Right ventricle myocardium inferior (tissue), 1 donor: ENCODE measurements around the gene FARS2. TPM values are rescaled to one million over a fixed set of nuclear protein-coding genes. Genes with fewer than 3 reads are reported as not detected.

ENCODE experiments used
- ATAC-seq: fragments of 200-7000 bp; cut with Tn5 transposase; one replicate; pipeline ENCODE4 v1.9.1; 2020; ENCODE audit warnings: mild to moderate bottlenecking, moderate library complexity
- DNase-seq: peaks from one replicate; pipeline ENCODE4 v3.0.0; 2021; ENCODE audit errors: missing footprints
- intact Hi-C: fragments of 100-400 bp; cut with DNase I; formaldehyde crosslinking; loops from one replicate; pipeline ENCODE4 v1.11.0; 2022
- total RNA-seq: library from RNA; stranded (reverse); fragmentation: NEBNext Ultra II Directional; extraction: Animal tissue kit (Norgen Biotek cat#: 25700); gene quantifications from one replicate; pipeline ENCODE4 v1.2.1, GENCODE V29; 2021
- donor health status: DM: no; HTN: yes; CAD: no; lungs with severe emphysema.

The FARS2 gene
- total RNA-seq, 1 donor from 2014 or later, result 20.5 TPM

GRCh38 chr6:5529733-5530132, 268.4 kb downstream of the FARS2 start:
- ATAC-seq (no peak), DNase-seq (no peak)
- intact Hi-C loops, result no loop called here

GRCh38 chr6:5531161-5531560, 269.8 kb downstream of the FARS2 start:
- no peak for DNase-seq
- no peak for ATAC-seq
- intact Hi-C loops, result no loop called here

DNA sequence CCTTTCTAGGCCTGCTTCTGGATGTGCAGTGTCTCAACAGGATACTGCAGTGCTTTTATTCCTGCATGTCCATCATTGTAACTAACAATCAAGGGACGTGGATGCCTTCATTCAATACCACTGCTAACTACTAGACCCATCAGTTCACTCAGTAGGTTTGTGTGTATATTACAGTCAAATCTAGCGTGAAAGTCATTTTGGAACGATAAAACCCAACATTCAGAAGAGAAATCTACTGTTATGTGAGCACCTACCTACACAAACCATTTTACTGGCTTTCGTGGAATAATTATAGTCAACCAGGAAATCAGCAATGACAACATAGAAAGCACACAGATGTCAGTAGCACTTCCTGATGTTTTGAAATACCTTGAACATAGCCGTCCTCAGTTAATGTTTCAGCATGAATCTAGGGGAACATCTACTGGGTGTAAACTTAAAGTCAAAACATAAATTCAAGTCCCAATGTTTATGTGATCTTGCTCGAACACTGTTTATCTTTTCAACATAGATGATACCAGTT, 270.6 kb downstream of the FARS2 start:
- ATAC-seq (no peak), DNase-seq (no peak)
- intact Hi-C loops, result no loop called here

DNA sequence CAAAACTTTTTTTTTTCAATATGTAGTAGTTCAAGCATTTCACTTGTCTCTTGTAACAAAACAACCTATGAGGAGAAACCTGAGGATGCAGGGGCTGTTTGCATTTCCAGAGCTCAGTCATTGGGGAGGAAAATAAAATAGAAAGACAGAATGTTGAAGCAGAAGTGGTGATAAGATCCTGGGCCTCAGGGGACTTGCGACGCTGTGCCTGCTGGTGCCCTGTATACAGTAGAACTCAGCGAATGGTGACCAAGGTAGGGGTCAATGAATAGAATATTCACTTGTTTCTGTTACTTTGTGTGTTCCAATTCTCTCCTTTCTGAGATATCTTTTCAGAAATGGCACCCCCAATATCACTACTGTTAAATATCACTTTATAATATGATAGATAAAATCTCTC, 271.6 kb downstream of the FARS2 start:
- ATAC-seq (no peak), DNase-seq (no peak)
- intact Hi-C loops, result no loop called here

DNA sequence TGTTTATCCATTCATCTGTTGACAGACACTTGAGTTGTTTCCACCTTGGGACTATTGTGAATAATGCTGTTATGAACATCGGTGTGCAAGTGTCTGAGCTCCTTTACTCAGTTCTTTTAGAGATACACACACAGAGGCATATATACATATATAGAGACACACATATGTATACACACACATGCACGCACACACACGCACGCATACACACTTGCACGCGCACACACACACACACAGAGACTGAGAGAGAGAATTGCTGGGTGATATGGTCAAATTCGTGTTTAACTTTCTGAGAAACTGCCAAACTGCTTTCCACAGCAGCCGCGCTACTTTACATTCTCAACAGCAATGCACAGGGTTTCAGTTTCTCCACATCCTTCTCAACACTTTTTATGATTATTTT, 273.3 kb downstream of the FARS2 start:
- intact Hi-C loops, result no loop called here
- no peak for ATAC-seq
- DNase-seq, result peak; percentile 50

DNA sequence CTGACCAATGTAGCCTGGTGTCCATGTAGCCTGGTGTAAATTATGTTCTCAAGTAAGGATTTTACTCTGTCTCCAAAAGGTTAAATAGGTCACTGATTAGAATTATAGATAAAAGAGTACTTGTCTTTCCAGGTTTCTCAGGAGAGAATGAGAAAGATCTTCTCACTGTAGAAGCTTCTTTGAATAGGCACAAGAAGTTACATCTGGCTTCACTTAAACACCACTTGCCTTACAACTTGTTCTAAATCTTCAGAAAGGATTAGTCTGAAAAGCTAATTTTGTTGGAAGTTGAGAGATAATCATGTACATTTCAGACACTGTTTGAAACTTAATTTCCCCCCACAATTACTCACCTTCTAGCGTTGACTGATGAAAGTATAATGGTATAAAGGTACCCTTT, 275.3 kb downstream of the FARS2 start:
- intact Hi-C loops, result no loop called here
- DNase-seq (no peak), ATAC-seq (no peak)

GRCh38 chr6:5537132-5537531, 275.8 kb downstream of the FARS2 start:
- intact Hi-C loops, result no loop called here
- ATAC-seq (peak; percentile 26), DNase-seq (no peak)

DNA sequence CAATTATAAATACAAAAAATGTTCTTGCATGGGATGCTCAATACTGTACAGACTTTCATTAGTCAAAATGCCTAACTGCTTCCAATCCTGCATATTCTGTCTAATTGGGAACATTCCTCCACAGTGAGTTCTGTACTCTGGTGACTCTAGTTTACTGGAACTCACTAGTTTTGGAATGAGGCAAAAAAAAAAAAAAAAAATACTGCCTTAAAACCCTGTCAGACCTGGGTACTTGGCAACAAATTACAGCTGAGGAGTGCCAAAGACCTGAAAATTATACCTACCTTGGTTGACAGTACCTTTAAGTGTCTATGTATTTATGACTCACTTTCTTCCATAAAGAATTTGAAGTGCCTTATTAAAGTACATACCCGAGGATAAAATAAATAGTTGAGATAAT, 276.7 kb downstream of the FARS2 start:
- ATAC-seq, result no peak
- intact Hi-C loops, result no loop called here
- no peak for DNase-seq

- DNase-seq, result no peak
- intact Hi-C loops, result no loop called here
These were observed 279.1 kb downstream of the FARS2 start for GRCh38 chr6:5540370-5540769.

GRCh38 chr6:5541025-5541424, 279.7 kb downstream of the FARS2 start:
- ATAC-seq (no peak), DNase-seq (no peak)
- intact Hi-C loops, result no loop called here

More at GRCh38 chr6:5540370-5540769, 279.1 kb downstream of the FARS2 start:
- ATAC-seq, result no peak

DNA sequence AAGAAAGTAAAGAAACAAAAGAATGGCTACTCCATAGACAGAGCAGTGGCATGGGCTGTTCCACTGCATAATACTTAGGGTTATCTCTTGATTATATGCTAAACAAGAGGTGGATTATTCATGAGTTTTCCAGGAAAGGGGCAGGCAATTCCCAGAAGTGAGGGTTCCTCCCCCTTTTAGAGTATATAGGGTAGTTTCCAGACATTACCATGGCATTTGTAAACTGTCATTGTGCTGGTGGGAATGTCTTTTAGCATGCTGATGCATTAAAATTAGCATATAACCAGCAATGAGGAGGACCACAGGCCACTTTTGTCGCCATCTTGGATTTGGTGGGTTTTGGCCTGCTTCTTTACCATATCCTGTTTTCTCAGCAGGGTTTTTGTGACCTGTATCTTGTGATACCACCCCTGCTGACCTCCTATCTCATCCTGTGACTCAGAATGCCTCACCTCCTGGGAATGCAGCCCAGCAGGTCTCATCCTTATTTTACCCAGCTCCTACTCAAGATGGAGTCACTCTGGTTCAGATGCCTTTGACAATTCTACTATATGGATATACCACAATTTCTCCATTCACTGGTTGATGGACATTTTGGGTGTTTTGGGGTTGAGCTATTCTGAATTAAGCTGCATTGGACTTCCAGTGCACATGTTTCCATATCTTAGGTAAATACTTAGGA, 280.6 kb downstream of the FARS2 start:
- no peak for ATAC-seq
- intact Hi-C loops, result no loop called here
- DNase-seq, result no peak

DNA sequence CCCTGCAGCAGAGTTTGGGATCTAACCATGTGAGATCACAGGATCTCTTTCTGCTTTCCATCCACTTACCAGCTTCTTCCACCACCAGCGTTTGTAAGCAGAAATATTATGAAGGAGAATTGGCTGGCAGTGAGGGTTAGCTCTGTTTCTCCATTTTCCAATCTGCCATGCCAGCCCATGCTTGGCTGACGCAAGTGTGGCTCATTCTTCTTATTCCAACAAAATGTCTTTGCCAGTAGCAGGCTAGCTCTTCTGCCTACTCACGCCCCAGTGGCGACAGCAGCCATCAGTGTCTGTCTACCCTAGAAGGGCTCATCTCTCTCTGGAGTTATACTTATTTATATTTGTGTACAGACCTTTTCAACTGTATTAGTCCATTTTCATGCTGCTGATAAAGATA, 286.2 kb downstream of the FARS2 start:
- intact Hi-C loops, result no loop called here
- DNase-seq (no peak), ATAC-seq (no peak)

DNA sequence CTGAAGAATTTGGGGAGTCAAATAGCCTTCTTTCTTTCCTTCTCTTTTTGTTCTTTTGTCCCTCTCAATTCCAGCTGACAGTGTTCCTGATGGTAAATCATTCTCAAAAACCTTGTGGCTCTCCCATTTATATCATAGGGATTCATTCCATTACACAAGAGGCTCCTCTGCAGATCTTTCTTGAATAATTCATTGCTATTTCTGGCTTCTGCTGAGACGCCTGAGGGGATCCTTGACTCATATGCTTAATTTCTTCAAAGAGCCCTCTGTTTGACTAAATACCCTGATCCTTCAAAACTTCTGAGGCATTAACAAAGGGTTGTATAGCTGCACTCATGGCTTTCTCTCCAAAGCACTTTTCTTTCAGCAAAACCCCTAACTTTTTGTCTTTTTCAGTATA, 289.3 kb downstream of the FARS2 start:
- no peak for ATAC-seq
- no peak for DNase-seq
- intact Hi-C loops, result no loop called here

DNA sequence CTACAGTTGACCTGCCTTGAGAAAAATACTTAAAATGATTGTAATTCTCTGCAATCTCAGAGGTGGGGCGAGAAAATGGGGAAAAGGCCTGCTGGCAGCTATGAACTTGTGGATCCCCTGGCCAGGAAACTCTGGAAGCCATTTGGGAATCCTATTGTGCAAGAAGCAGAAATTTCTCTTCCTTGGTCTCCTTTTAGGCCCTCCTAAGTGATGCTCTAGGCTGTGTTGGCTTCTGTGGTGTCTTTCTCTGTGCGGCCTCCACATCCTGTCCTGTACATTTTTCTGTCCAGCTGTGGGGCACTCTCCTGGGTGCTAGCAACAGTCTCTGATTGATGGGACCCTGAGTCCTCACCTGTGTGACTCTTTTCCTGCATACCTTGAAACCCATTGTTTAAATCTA, 290.9 kb downstream of the FARS2 start:
- DNase-seq, result no peak
- ATAC-seq, result peak; percentile 52
- intact Hi-C loops, result no loop called here

GRCh38 chr6:5553767-5554166, 292.5 kb downstream of the FARS2 start:
- ATAC-seq (no peak), DNase-seq (no peak)
- intact Hi-C loops, result no loop called here

GRCh38 chr6:5554226-5554625, 292.9 kb downstream of the FARS2 start:
- ATAC-seq (no peak), DNase-seq (no peak)
- intact Hi-C loops, result no loop called here

- ATAC-seq (no peak), DNase-seq (no peak)
- intact Hi-C loops, result no loop called here
These were observed 294.7 kb downstream of the FARS2 start for GRCh38 chr6:5556011-5556410.

GRCh38 chr6:5557506-5557905, 296.2 kb downstream of the FARS2 start:
- DNase-seq, result no peak
- no peak for ATAC-seq
- intact Hi-C loops, result no loop called here

DNA sequence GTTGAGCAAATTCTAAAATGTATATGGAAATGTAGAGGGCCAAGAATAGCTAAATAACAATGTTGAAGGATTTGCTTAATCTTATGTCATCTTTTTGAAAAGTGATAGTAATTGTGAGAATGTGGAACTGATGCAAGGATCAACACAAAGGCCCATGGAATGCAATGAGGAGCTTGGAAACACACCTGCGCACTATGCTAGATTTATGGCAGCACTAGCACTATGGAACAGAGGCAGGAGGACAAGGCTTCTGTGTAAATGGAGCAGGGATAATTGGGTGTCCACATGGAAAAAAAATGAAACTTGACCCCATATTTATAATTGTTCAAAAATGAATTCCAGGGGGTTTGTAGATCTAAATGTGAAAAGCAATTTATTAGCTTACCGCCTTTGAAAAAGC, 298.3 kb downstream of the FARS2 start:
- ATAC-seq, result no peak
- intact Hi-C loops, result no loop called here
- DNase-seq, result no peak

GRCh38 chr6:5562277-5562676, 301.0 kb downstream of the FARS2 start:
- DNase-seq (no peak), ATAC-seq (no peak)
- intact Hi-C loops, result no loop called here

DNA sequence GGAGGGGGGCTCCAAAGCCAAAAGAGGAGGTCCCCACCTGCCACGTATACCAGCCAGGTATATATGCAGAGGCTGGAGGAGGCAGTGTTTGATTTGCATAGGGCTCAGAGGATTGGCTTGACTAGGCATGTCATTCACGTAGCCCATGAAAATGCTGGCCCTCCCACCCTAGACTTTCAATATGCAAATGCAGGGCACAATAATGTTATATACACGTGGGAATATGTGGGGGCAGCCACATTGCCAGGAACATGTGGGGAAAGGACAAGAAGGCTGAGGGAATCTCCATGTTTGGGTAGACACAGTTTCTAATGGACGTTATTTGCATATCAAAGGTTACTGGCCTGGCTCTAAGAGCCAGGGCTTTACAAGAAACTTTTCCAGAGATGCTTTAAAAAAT, 301.8 kb downstream of the FARS2 start:
- intact Hi-C loops, result no loop called here
- ATAC-seq (no peak), DNase-seq (no peak)
